ELF-1 (cell line): Measurements from ENCODE around the gene KLHL5.

Experiments used
- DNase-seq: peaks from one replicate; pipeline ENCODE4 v3.0.0-alpha.2; 2016; ENCODE audit warnings: low read depth, low spot score

KLHL5 gene

GRCh38 chr4:39043861-39044363 is 18.1 kb upstream of the KLHL5 start:
- no peak for DNase-seq

- peak; percentile 92 for DNase-seq
These were observed 17.6 kb upstream of the KLHL5 start for GRCh38 chr4:39044364-39044955.

- DNase-seq: peak; percentile 47
These were observed 16.8 kb upstream of the KLHL5 start for GRCh38 chr4:39044956-39045826.

GRCh38 chr4:39045827-39046221 is 16.2 kb upstream of the KLHL5 start:
- peak; percentile 9 for DNase-seq

- peak; percentile 26 for DNase-seq
These were observed 15.8 kb upstream of the KLHL5 start for GRCh38 chr4:39046249-39046648.

- DNase-seq: no peak
These were observed 14.4 kb upstream of the KLHL5 start for GRCh38 chr4:39047681-39048080.

GRCh38 chr4:39048311-39048710 is 13.7 kb upstream of the KLHL5 start:
- no peak for DNase-seq

GRCh38 chr4:39050590-39050989 is 11.4 kb upstream of the KLHL5 start:
- DNase-seq: no peak

GRCh38 chr4:39051492-39051891 is 10.5 kb upstream of the KLHL5 start:
- no peak for DNase-seq

- no peak for DNase-seq
These were observed 8.0 kb upstream of the KLHL5 start for GRCh38 chr4:39053983-39054382.

GRCh38 chr4:39054497-39054896 is 7.5 kb upstream of the KLHL5 start:
- DNase-seq: no peak

- DNase-seq: no peak
These were observed 6.0 kb upstream of the KLHL5 start for GRCh38 chr4:39056023-39056422.

- no peak for DNase-seq
These were observed 575 bp upstream of the KLHL5 start for GRCh38 chr4:39061457-39061856.

- DNase-seq: no peak
These were observed 702 bp downstream of the KLHL5 start for GRCh38 chr4:39062770-39063097.

- no peak for DNase-seq
These were observed 1.4 kb downstream of the KLHL5 start for GRCh38 chr4:39063430-39063829.

- no peak for DNase-seq
These were observed 4.3 kb downstream of the KLHL5 start for GRCh38 chr4:39066371-39066770.

GRCh38 chr4:39067031-39067430 is 5.0 kb downstream of the KLHL5 start:
- DNase-seq: no peak

GRCh38 chr4:39067451-39067850 is 5.4 kb downstream of the KLHL5 start:
- no peak for DNase-seq

- no peak for DNase-seq
These were observed 6.9 kb downstream of the KLHL5 start for GRCh38 chr4:39068907-39069306.

GRCh38 chr4:39078829-39079228 is 16.8 kb downstream of the KLHL5 start:
- DNase-seq: no peak

GRCh38 chr4:39083164-39083563 is 21.1 kb downstream of the KLHL5 start:
- no peak for DNase-seq

GRCh38 chr4:39085891-39086290 is 23.9 kb downstream of the KLHL5 start:
- DNase-seq: no peak

- DNase-seq: no peak
These were observed 34.8 kb downstream of the KLHL5 start for GRCh38 chr4:39096847-39097246.
